K562 (cell line): ENCODE measurements around the gene CD72. TPM values are rescaled to one million over a fixed set of nuclear protein-coding genes. Genes with fewer than 3 reads are reported as not detected.

Experiments used
- ATAC-seq: fragments of 200-7000 bp; cut with Tn5 transposase; 3 replicates; pipeline ENCODE4 v1.9.1; 2020; ENCODE audit warnings: moderate library complexity
- BruUV-seq: library from RNA; stranded (reverse); fragments of 400-500 nt; replicated peaks from 2 replicates; lab custom pipeline; 2021; lab: Mats Ljungman, UMichigan
- CTCF ChIA-PET: fragments of 300-600 bp; formaldehyde crosslinking; extraction: SDS; loops from one replicate; lab custom pipeline; 2021; ENCODE audit warnings: low intra/inter-chr PET ratio; lab: Yijun Ruan, JAX
- POLR2A ChIA-PET: fragments of 300-600, 350-650 bp; sonication (Branson Sonifier 250); formaldehyde crosslinking; extraction: SDS; loops from one replicate; lab custom pipeline; 2021; ENCODE audit warnings: antibody characterized with exemption, inconsistent platforms; lab: Yijun Ruan, JAX
- DNase-seq, 4 experiments: peaks; one replicate each; pipeline versions ENCODE4 v3.0.0 to v3.0.0-alpha.2; 2011 to 2018; ENCODE audit warnings: low spot score in 3 of 4, mixed read lengths in 3 of 4; ENCODE audit errors: extremely low read depth in 1 of 4
- FAIRE-seq: peaks from 2 replicates; lab custom pipeline; 2011; peaks lifted over from hg19 to GRCh38; lab: Jason Lieb, UNC
- H2AFZ ChIP-seq: 2 replicates; pipeline ENCODE4 v1.6.0; 2011; ENCODE audit warnings: low read depth, low read length, control low read depth, inconsistent platforms
- H3K27ac ChIP-seq: fragments of 200-600 bp; 3 replicates; pipeline ENCODE4 v1.8.0; 2011; ENCODE audit warnings: low read depth, mild to moderate bottlenecking, control low read depth, inconsistent platforms, low read length, moderate library complexity, mixed read lengths; ENCODE audit errors: extremely low read depth
- H3K27me3 ChIP-seq, 2 experiments: fragments of 300-600 bp in 1 of 2; 2 replicates in 1 of 2; 3 replicates in 1 of 2; pipeline versions ENCODE4 v1.6.0 to v1.8.0; 2011; ENCODE audit warnings: inconsistent platforms in 2 of 2, low read length in 2 of 2, mild to moderate bottlenecking in 1 of 2, mixed read lengths in 1 of 2, moderate library complexity in 1 of 2; ENCODE audit not compliant: control insufficient read depth in 2 of 2, insufficient read depth in 2 of 2
- H3K36me3 ChIP-seq: fragments of 300-600 bp; 3 replicates; pipeline ENCODE4 v1.8.0; 2011; ENCODE audit warnings: mild to moderate bottlenecking, low read length, inconsistent platforms; ENCODE audit not compliant: control insufficient read depth, insufficient read depth
- H3K4me1 ChIP-seq, 2 experiments: fragments of 200-600 bp in 1 of 2; replicated peaks in 1 of 2; 2 replicates in 1 of 2; 3 replicates in 1 of 2; pipeline versions ENCODE4 v1.5.1 to v1.8.0; 2011; ENCODE audit warnings: inconsistent platforms in 2 of 2, low read length in 2 of 2, mild to moderate bottlenecking in 1 of 2, mixed read lengths in 1 of 2, moderate library complexity in 1 of 2; ENCODE audit not compliant: control insufficient read depth in 2 of 2, insufficient read depth in 2 of 2
- H3K4me2 ChIP-seq: 2 replicates; pipeline ENCODE4 v1.6.1; 2011; ENCODE audit warnings: low read length, control low read depth, inconsistent platforms, mixed read lengths; ENCODE audit not compliant: insufficient read depth
- H3K4me3 ChIP-seq: fragments of 200-600 bp; sonication (generic), shearing (Covaris generic); 2 replicates; pipeline ENCODE4 v1.5.1; 2016; ENCODE audit warnings: control low read depth, inconsistent platforms
- H3K79me2 ChIP-seq: fragments of 200-600 bp; 3 replicates; pipeline ENCODE4 v1.8.0; 2011; ENCODE audit warnings: low read length, inconsistent platforms; ENCODE audit not compliant: control insufficient read depth, insufficient read depth
- H3K9ac ChIP-seq, 2 experiments: 2 replicates each; pipeline versions ENCODE4 v1.6.0 to v1.6.1; 2011; ENCODE audit warnings: low read depth in 2 of 2, low read length in 2 of 2, control low read depth in 1 of 2, inconsistent platforms in 1 of 2, mild to moderate bottlenecking in 1 of 2, mixed read lengths in 1 of 2; ENCODE audit not compliant: insufficient read depth in 1 of 2
- H3K9me1 ChIP-seq: one replicate; pipeline ENCODE4 v1.6.0; 2011; ENCODE audit warnings: inconsistent platforms, mild to moderate bottlenecking, low read length, moderate library complexity; ENCODE audit not compliant: control insufficient read depth, insufficient read depth
- H3K9me3 ChIP-seq: replicated peaks from 2 replicates; pipeline ENCODE4 v1.5.1; 2011; ENCODE audit warnings: low read depth, low read length, inconsistent platforms; ENCODE audit not compliant: control insufficient read depth, insufficient read depth
- H4K20me1 ChIP-seq: replicated peaks from 2 replicates; pipeline ENCODE4 v1.6.1; 2011; ENCODE audit warnings: low read length, inconsistent platforms, mixed read lengths; ENCODE audit not compliant: control insufficient read depth, insufficient read depth
- BRD4 ChIP-seq: fragments of 200-600 bp; sonication (generic); IDR thresholded peaks from 2 replicates; pipeline ENCODE4 v1.6.1; 2017; ENCODE audit warnings: inconsistent platforms
- NBN ChIP-seq: fragments of 450-650 bp; IDR thresholded peaks from 2 replicates; pipeline ENCODE4 v1.6.1; 2016; ENCODE audit warnings: low read depth, mild to moderate bottlenecking
- RNF2 ChIP-seq: sonication (generic); IDR thresholded peaks from 2 replicates; pipeline ENCODE4 v1.6.1; 2016
- SIN3B ChIP-seq: fragments of 450-650 bp; IDR thresholded peaks from 2 replicates; pipeline ENCODE4 v1.6.1; 2017; ENCODE audit warnings: low read depth, mild to moderate bottlenecking, moderate library complexity
- THRAP3 ChIP-seq: fragments of 450-650 bp; IDR thresholded peaks from 2 replicates; pipeline ENCODE4 v1.6.1; 2016; ENCODE audit warnings: mild to moderate bottlenecking, inconsistent platforms, borderline replicate concordance
- ZNF263 ChIP-seq: sonication (generic); formaldehyde crosslinking; IDR thresholded peaks from 2 replicates; pipeline ENCODE4 v1.8.0; 2022; ENCODE audit warnings: mild to moderate bottlenecking, missing genetic modification reagents, borderline replicate concordance
- WGBS: fragments of 100-300 bp; shearing (Covaris generic); methylation state at CpG from one replicate; pipeline ENCODE4 v1.1.6; 2016; ENCODE audit warnings: low coverage, mixed read lengths; ENCODE audit not compliant: insufficient coverage; ENCODE audit errors: missing lambda C conversion rate; 5-methylcytosine and 5-hydroxymethylcytosine counted together
- in situ Hi-C: fragments of 300-500 bp; cut with MboI; formaldehyde crosslinking; loops from 4 replicates; pipeline ENCODE4 v1.15.0; 2018; ENCODE audit warnings: inconsistent platforms, mixed read lengths
- intact Hi-C: fragments of 100-400 bp; cut with micrococcal nuclease; formaldehyde crosslinking; loops from 2 replicates; pipeline ENCODE4 v1.14.2; 2022
- polyA plus RNA-seq, 8 experiments: library from polyadenylated mRNA; depleted of rRNA in 4 of 8; stranded (reverse) in 5 of 8; unstranded in 3 of 8; fragments of >200 nt; fragmentation: Nextera tagmentation in 2 of 8; fragmentation: Illumina TruSeq in 1 of 8; extraction: Ambion mirVana in 2 of 8; extraction: Trizol in 1 of 8; gene quantifications; 2 replicates each; pipeline versions ENCODE4 v1.2.1 to v1.2.3, GENCODE V29; 2011 to 2014; ENCODE audit warnings: inconsistent platforms in 1 of 8, missing spikeins in 1 of 8
- total RNA-seq, 7 experiments: library from RNA; depleted of rRNA in 6 of 7; stranded (reverse); fragments of >200 nt in 6 of 7; fragmentation: Illumina TruSeq in 2 of 7; extraction: Trizol in 2 of 7; gene quantifications; 2 replicates each; pipeline versions ENCODE4 v1.2.1 to v1.2.3, GENCODE V29; 2011 to 2021; ENCODE audit warnings: low replicate concordance in 1 of 7
- TF ChIP-seq, protein P1 (sequence below): fragments of 200-400 bp; formaldehyde crosslinking; IDR thresholded peaks from 2 replicates; pipeline ENCODE4 v1.6.1; 2017; ENCODE audit warnings: mild to moderate bottlenecking, low read depth, low read length, moderate library complexity
- TF ChIP-seq, protein P2 (sequence below): IDR thresholded peaks from 3 replicates; pipeline ENCODE4 v1.6.1; 2011; ENCODE audit warnings: borderline replicate concordance, mild to moderate bottlenecking, moderate library complexity; ENCODE audit not compliant: insufficient read length; ENCODE audit errors: extremely low read depth
- TF ChIP-seq, protein P3 (sequence below): fragments of 150-350 bp; IDR thresholded peaks from 2 replicates; pipeline ENCODE4 v1.6.1; 2014; ENCODE audit warnings: low read depth, mild to moderate bottlenecking, low read length, borderline replicate concordance
- TF ChIP-seq, protein P4 (sequence below): sonication (generic); formaldehyde crosslinking; IDR thresholded peaks from 2 replicates; pipeline ENCODE4 v1.9.0; 2022; ENCODE audit warnings: mild to moderate bottlenecking, missing genetic modification reagents

Gene CD72
- total and polyA plus RNA-seq, 9 of the 15 experiments (the other 6 are each of a cell fraction or from before 2014, with no cell fraction given) = 0.11 to 0.78 (median 0.27) TPM; not detected in 1

DNA sequence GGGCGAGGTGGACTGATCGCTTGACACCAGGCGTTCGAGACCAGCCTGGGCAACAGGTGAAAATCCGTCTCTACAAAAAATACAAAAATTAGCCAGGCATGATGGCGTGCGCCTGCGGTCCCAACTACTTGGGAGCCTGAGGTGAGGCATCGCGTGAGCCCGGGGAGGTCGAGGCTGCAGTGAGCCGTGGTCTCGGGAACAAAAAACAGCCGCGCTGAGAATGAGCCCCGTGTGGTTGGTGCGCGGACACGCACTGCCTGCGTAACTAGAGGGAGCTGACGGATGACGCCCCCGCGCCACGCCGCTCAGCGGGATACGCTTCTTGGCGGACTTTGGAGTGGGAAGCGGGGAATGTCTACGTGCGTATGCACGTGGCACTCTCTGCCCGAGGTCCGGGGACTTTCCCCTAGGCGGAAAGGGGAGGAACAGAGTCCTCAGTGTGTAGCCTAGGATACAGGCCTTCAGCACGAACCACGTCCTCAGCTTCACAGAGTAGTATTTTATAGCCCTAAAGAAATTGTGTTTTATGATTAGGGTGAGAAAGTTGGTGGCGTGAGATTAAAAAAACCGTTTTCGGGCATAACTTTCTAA lies 39.4 kb upstream of the CD72 start, which contains the start of gene RMRP:
RMRP (minus strand) TSS at position 474 of the 591 bp plus-strand sequence.
- peak within 1 kb of the TSS; percentile 89 for H3K4me3 ChIP-seq
- no peaks in the 10 kb centered on the region for H3K9me3 ChIP-seq
- in situ Hi-C loops = no loop called here
- H3K27ac ChIP-seq = peak within 1 kb of the TSS; percentile 98
- peak within 1 kb of the TSS; percentile 96 for H3K4me2 ChIP-seq
- no peaks in the 10 kb centered on the region for H3K9me1 ChIP-seq
- BruUV-seq = no TSS peak
- peak; percentile 96 for ATAC-seq
- CTCF ChIA-PET = no interaction called here
- POLR2A ChIA-PET = interaction anchor here (0.6 to 2.6 kb wide), 16 partner anchors 9 to 326 kb away, joined by 3 to 14 read pairs (median 3); partner anchors contain the start of genes CREB3 and TLN1
- intact Hi-C loops = loop anchor here (2.0 to 5.0 kb wide), 3 partner anchors 40 to 75 kb away; partner anchors contain the start of genes CREB3, TESK1 and TLN1
- H3K4me1 ChIP-seq = peaks cover 14 to 26% of the 10 kb centered on the region in 2 experiments; a peak in 4 of 5 replicates
- WGBS = 0% methylated on average over 15 of the region's 42 CpGs
- peak within 1 kb of the TSS; percentile 99 for H2AFZ ChIP-seq
- H3K27me3 ChIP-seq = no peaks in the 10 kb centered on the region
- H3K36me3 ChIP-seq = peaks cover 27% of the 10 kb centered on the region; the same call in 2 of the 3 replicates
- peak; percentile 80 to 98 (median 86) for DNase-seq
- H4K20me1 ChIP-seq = no peaks in the 10 kb centered on the region
- H3K79me2 ChIP-seq = peaks cover 8% of the 10 kb centered on the region; the same call in 2 of the 3 replicates
- peak; percentile 95 for FAIRE-seq
- peak within 1 kb of the TSS; percentile 86 to 96 for H3K9ac ChIP-seq
- TF ChIP-seq, protein P1, sequence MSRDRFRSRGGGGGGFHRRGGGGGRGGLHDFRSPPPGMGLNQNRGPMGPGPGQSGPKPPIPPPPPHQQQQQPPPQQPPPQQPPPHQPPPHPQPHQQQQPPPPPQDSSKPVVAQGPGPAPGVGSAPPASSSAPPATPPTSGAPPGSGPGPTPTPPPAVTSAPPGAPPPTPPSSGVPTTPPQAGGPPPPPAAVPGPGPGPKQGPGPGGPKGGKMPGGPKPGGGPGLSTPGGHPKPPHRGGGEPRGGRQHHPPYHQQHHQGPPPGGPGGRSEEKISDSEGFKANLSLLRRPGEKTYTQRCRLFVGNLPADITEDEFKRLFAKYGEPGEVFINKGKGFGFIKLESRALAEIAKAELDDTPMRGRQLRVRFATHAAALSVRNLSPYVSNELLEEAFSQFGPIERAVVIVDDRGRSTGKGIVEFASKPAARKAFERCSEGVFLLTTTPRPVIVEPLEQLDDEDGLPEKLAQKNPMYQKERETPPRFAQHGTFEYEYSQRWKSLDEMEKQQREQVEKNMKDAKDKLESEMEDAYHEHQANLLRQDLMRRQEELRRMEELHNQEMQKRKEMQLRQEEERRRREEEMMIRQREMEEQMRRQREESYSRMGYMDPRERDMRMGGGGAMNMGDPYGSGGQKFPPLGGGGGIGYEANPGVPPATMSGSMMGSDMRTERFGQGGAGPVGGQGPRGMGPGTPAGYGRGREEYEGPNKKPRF = no peak
- TF ChIP-seq NBN (peak; percentile 85; the same call in 1 of the 2 replicates), THRAP3 (no peak), SIN3B (no peak), RNF2 (peak; percentile 93), BRD4 (peak; percentile 33; the same call in 1 of the 2 replicates), ZNF263 (peak; percentile 63; the same call in 1 of the 2 replicates)
- TF ChIP-seq, protein P2, sequence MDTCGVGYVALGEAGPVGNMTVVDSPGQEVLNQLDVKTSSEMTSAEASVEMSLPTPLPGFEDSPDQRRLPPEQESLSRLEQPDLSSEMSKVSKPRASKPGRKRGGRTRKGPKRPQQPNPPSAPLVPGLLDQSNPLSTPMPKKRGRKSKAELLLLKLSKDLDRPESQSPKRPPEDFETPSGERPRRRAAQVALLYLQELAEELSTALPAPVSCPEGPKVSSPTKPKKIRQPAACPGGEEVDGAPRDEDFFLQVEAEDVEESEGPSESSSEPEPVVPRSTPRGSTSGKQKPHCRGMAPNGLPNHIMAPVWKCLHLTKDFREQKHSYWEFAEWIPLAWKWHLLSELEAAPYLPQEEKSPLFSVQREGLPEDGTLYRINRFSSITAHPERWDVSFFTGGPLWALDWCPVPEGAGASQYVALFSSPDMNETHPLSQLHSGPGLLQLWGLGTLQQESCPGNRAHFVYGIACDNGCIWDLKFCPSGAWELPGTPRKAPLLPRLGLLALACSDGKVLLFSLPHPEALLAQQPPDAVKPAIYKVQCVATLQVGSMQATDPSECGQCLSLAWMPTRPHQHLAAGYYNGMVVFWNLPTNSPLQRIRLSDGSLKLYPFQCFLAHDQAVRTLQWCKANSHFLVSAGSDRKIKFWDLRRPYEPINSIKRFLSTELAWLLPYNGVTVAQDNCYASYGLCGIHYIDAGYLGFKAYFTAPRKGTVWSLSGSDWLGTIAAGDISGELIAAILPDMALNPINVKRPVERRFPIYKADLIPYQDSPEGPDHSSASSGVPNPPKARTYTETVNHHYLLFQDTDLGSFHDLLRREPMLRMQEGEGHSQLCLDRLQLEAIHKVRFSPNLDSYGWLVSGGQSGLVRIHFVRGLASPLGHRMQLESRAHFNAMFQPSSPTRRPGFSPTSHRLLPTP = peak; percentile 47
- TF ChIP-seq, protein P3, sequence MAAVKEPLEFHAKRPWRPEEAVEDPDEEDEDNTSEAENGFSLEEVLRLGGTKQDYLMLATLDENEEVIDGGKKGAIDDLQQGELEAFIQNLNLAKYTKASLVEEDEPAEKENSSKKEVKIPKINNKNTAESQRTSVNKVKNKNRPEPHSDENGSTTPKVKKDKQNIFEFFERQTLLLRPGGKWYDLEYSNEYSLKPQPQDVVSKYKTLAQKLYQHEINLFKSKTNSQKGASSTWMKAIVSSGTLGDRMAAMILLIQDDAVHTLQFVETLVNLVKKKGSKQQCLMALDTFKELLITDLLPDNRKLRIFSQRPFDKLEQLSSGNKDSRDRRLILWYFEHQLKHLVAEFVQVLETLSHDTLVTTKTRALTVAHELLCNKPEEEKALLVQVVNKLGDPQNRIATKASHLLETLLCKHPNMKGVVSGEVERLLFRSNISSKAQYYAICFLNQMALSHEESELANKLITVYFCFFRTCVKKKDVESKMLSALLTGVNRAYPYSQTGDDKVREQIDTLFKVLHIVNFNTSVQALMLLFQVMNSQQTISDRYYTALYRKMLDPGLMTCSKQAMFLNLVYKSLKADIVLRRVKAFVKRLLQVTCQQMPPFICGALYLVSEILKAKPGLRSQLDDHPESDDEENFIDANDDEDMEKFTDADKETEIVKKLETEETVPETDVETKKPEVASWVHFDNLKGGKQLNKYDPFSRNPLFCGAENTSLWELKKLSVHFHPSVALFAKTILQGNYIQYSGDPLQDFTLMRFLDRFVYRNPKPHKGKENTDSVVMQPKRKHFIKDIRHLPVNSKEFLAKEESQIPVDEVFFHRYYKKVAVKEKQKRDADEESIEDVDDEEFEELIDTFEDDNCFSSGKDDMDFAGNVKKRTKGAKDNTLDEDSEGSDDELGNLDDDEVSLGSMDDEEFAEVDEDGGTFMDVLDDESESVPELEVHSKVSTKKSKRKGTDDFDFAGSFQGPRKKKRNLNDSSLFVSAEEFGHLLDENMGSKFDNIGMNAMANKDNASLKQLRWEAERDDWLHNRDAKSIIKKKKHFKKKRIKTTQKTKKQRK = no peak
- TF ChIP-seq, protein P4, sequence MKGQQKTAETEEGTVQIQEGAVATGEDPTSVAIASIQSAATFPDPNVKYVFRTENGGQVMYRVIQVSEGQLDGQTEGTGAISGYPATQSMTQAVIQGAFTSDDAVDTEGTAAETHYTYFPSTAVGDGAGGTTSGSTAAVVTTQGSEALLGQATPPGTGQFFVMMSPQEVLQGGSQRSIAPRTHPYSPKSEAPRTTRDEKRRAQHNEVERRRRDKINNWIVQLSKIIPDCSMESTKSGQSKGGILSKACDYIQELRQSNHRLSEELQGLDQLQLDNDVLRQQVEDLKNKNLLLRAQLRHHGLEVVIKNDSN (CRISPR knock-in tag) = peak; percentile 85
